Suppressor macrophage (primary cell): ENCODE results near the gene PLEKHA5.

Experiments
- DNase-seq, 4 experiments: peaks; one replicate each; pipeline ENCODE4 v3.0.0-alpha.2; 2020 to 2022

PLEKHA5 gene

DNA sequence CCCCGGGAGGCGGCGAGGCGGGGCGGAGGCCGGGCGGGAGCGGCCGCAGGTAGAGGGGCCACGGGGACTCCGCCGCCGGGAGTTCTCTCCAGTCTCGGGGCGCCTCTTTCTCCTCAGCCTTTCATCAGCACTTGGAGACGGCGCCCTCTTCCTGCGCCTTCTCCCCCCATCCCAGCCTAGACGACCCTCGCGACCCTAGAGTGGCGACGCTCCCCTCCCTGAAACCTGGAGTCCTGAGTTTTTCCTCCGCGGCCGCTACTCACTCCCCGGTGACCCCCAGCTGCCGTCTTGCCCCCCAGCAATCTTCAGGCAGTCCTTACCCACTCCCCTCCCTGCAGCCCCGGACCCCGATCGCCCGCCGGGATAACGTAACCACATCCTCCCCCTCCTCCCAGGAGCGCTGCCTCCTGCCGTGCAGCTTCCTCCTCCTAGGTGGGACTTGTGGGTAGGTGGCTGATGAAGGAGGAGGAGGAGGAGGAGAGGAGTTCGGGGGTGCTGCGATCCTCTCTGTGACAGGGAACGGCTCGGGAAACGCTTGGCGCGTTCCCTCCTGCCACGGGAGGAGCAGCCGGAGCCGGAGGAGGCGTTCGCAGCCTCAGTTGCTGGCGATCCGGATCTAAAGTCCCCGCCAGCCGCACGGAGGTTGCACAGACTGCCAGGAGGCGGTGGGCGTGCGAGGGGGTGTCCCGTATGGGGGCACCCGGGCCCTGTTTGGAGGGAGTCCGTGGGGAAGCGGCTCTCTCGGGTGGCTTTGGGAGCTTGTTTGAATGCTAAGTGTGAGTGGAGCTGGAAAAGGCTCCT, 891 bp downstream of the PLEKHA5 start:
- peak; percentile 11 to 52 (median 26) for DNase-seq

GRCh38 chr12:19131025-19131444, 1.5 kb downstream of the PLEKHA5 start:
- peak; percentile 7 to 22 (median 14) for DNase-seq

GRCh38 chr12:19138551-19138950, 9.0 kb downstream of the PLEKHA5 start:
- no peak for DNase-seq

DNA sequence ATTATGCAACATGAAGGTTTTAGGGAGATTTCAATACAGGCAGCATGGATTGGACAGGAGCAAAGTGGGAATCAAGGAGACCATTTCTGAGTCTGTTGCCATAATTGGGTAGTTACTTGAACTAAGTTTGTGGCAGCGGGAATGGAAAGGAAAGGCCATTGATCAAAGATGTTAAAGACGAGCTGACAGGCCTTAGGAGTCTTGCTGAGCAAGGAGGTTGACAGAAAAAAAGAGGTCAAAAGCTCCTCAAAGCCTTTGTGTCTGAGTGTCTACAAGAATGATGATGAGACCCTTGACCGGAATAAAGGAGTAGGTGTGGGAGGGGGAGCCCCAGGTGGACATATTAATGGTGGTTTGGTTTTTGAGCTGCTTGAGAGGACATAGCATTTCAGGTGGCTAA, 9.4 kb downstream of the PLEKHA5 start:
- no peak for DNase-seq

GRCh38 chr12:19139615-19140194, 10.2 kb downstream of the PLEKHA5 start:
- DNase-seq: no peak

DNA sequence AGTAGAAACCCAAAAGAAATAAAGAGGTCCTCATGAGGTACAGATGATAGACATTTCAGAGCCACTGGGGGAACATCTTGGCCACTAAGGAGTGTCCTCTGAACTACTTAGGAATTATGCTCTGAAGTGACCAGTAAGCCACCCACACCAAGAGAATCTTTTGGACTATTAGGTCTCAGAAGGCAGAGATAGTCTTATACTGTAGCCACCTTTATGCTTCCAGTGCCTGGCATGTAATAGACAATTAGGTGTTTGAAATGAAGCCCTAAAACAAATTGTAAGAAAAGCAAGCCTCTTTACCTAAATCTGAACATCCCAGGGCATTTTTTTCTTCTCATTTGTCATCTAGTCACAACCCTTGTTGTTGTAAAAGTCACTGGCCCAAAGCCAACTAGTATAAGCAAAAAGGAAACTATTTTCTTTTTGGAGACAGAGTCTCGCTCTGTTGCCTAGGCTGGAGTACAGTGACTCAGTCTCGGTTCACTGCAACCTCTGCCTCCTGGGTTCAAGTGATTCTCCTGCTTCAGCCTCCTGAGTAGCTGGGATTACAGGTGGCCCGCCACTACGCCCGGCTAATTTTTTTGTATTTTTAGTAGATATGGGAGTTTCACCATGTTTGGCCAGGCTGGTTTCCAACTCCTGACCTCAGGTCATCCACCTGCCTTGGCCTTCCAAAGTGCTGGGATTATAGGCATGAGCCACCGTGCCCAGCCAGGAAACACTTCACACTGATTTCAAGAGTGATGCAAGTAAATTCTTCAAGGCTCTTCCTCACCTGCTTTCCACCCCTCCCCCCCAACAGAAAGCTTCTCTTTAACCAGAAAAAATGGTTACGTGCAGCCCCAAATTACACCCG, 11.1 kb downstream of the PLEKHA5 start:
- DNase-seq: no peak

GRCh38 chr12:19142499-19142898, 13.0 kb downstream of the PLEKHA5 start:
- DNase-seq: no peak

- DNase-seq: no peak
Measured at GRCh38 chr12:19144287-19144686, 14.8 kb downstream of the PLEKHA5 start.

GRCh38 chr12:19144985-19145384, 15.5 kb downstream of the PLEKHA5 start:
- DNase-seq: no peak

DNA sequence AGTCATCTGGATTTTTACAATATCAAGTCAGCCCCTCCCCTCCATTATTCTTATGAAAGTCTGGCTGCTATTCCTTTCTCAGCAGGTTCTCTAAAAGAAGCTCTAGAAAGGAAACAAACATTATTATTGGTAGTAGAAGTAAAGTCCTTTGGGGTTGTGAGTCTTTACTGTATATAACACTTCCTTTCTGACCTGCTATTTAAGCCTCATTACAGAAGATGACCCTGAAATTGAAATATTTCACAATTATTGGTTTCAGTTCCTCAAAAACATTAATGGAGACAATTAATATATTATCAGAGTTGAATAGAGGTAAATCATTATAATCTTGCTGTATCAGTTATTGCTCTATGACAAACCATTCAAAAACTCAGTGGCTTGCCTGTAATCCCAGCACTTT, 19.3 kb downstream of the PLEKHA5 start:
- DNase-seq: peak in 2 of 4 experiments; percentile 46 to 58

DNA sequence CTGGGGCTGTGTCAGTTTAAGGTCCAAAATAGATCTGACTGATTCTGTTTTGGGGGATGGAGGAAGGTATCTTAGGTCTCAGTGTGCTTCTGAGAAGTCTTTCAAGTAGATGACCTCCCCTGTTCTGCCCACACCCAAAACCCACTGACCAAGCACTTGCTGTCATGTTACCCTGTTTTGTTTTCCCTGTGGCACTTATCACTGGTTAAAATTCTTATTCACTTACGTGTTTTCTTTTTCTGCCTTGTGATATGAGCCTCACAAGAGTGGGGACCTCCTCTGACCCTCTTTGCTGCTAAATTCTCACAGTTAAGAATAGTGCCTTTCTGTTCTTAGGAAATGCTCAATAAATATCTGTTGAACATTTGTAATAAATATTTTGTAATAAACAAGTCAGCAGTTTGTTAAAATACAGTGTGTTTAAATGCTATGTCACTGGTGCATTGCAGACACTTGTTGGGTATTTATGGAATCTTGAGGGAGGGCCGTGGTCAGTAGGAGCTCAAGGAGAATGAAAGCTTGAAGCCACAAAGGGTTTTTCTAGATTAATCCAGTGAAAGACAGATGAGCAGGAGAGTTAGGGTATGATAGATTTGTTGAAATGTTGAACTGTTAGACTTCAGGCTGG, 20.9 kb downstream of the PLEKHA5 start:
- DNase-seq: no peak

GRCh38 chr12:19151298-19151697, 21.8 kb downstream of the PLEKHA5 start:
- no peak for DNase-seq

DNA sequence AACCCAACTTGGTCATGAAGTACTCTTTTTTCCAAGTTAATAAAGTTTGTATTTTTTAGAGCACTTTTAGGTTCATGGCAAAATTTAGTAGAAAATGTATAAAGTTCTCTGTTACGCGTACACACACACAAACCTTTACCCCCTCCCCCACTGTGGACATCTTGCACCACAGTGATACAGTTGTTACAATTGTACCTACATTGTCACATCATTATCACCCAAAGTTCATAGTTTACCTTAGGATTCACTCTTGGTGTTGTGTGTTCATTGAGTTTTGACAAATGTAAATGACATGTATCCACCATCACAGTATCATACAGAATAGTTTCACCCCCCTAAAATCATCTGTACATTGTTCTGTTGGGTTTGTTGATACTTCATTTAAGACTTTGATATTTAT, 23.9 kb downstream of the PLEKHA5 start:
- DNase-seq: no peak

- DNase-seq: no peak
Measured at GRCh38 chr12:19154686-19155085, 25.2 kb downstream of the PLEKHA5 start.

GRCh38 chr12:19155981-19156734, 26.6 kb downstream of the PLEKHA5 start:
- no peak for DNase-seq

DNA sequence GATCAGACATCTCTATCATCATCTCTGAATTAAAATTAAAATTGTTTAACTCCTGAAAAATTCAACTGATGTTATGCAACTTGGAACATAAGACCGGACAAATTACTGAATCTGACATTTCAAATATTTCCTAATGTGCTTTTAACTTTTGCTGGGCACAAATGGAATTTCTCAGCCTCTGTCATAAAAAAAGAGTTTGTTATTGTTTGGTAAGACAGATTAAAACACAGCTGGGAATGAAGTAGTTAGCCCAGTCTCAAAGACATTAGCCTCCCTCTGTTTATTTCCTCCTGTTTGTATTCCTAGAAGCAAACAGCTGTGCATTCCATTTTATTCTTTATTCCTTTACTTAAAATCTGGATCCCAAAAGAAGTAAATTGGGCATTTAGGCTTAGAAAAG, 29.4 kb downstream of the PLEKHA5 start:
- no peak for DNase-seq

GRCh38 chr12:19161216-19161615, 31.7 kb downstream of the PLEKHA5 start:
- DNase-seq: no peak

- no peak for DNase-seq
Measured at GRCh38 chr12:19165451-19165850, 35.9 kb downstream of the PLEKHA5 start.

DNA sequence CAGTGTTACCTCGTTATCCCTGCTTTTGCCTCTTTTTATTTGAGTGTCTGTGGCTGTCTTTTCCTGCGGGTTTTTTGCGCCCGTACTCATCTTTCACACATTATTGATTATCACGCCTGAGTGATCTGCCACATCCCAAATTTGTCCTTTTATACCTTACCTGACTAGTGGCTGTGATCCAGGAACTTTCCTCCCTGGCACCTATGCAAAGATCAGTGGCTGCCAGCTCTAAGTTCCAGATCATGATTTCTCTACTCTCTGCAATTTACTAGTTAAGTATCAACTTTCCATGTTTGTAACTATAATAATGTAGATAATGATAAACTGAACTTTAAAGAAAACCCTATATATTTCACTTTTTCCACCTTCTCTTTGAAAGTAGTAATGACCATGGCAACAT, 36.9 kb downstream of the PLEKHA5 start:
- no peak for DNase-seq

DNA sequence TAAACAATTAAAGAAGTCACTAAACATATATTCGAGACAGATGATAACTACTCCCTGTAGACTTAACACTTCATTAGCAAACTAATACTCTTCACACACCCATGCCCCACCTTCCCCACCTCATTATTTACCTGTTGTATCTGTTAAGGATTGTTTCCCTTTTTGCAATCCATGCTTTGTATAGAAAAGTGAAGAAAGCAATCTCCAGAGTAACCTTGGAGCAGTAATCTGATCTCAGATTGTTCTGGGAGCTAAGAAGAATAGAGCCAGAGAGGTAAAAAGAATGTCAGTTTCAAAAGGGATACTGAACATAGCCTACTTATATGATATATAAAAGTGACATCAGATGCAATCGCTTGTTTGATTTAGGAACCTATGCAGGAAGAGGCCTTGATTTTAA, 37.4 kb downstream of the PLEKHA5 start:
- no peak for DNase-seq

DNA sequence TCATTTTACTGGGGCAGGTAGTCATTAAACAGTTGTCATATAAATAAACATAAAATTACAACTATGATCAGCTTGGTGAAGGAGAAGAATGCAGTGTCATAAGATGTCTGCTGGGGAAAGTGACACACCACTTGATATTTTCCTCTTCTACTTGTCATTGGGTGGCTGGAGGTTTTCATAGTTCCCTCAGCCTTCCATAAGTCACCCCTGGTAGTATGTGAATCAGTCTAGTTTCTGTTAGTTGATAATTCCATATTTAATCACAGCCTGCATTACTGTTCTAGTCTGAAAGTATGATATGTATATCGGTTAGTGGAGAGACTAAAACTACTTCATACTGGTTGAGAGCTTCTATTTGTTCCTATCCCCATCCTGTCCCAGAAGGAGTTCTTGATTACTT, 38.2 kb downstream of the PLEKHA5 start:
- no peak for DNase-seq

DNA sequence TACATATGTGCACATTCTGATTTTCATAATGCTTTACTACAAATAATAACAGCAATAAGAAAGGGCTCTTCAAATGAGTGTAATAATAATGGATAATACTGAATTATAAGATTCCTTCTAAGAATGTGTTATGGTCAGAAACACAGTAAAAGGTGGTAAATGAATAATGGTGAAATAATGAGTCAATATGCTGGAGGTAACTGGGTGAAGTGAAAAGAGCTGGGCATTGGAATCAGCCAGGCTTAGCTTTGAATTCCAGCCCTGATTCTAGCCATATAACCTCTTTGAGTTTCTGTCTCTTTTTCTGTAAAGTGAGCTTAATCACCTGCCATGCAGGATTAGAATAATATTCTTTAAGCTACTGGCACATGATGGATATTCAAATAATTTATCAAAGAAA, 39.1 kb downstream of the PLEKHA5 start:
- no peak for DNase-seq
